Measurements from ENCODE around the gene STPG2. TPM values are rescaled to one million over a fixed set of nuclear protein-coding genes. Genes with fewer than 3 reads are reported as not detected.

The STPG2 gene
- total and polyA plus RNA-seq, 9 donors: 0.06 to 1.3 (median 0.53) TPM; not detected in 1

DNA sequence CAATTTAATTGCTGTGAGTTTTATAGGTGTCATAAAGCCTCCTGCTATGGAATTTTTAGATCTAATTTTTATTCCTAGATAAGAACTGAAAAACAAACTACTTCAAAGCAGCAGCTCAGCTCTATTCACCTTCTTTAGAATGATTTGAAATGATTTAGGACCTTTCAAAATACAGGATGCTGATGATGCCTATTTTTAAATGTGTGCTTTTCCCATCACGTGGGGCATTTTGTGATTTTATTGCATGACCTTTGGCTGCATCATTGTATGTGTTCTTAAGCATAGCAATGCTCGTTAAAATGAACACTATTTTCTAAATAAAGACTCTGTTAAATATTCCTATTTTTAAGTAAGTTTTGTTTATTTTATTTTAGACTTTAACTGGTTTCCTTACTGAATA lies 537.3 kb downstream of the STPG2 start:
- H3K36me3 ChIP-seq: no peaks in the 10 kb centered on the region
- no peaks in the 10 kb centered on the region for H3K27me3 ChIP-seq
- intact Hi-C loops (cut with DNase I): no loop called here
- 13 to 16% (median 15%) methylated on average over 2 of the region's 2 CpGs for WGBS, 3 donors
- H3K4me3 ChIP-seq: no peak overlapping the region
- no peak for TF ChIP-seq EP300 (IDR thresholded peaks at IDR 0.05)
- TF ChIP-seq, protein P1, sequence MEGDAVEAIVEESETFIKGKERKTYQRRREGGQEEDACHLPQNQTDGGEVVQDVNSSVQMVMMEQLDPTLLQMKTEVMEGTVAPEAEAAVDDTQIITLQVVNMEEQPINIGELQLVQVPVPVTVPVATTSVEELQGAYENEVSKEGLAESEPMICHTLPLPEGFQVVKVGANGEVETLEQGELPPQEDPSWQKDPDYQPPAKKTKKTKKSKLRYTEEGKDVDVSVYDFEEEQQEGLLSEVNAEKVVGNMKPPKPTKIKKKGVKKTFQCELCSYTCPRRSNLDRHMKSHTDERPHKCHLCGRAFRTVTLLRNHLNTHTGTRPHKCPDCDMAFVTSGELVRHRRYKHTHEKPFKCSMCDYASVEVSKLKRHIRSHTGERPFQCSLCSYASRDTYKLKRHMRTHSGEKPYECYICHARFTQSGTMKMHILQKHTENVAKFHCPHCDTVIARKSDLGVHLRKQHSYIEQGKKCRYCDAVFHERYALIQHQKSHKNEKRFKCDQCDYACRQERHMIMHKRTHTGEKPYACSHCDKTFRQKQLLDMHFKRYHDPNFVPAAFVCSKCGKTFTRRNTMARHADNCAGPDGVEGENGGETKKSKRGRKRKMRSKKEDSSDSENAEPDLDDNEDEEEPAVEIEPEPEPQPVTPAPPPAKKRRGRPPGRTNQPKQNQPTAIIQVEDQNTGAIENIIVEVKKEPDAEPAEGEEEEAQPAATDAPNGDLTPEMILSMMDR (IDR thresholded peaks at IDR 0.05): no peak
- TF ChIP-seq POLR2A (IDR thresholded peaks at IDR 0.05): no peak
- H3K9me3 ChIP-seq: no peaks in the 10 kb centered on the region
- DNase-seq: no peak
- H3K4me1 ChIP-seq (ENCODE audit: insufficient read depth): no peaks in the 10 kb centered on the region
- H3K27ac ChIP-seq: no peak overlapping the region

DNA sequence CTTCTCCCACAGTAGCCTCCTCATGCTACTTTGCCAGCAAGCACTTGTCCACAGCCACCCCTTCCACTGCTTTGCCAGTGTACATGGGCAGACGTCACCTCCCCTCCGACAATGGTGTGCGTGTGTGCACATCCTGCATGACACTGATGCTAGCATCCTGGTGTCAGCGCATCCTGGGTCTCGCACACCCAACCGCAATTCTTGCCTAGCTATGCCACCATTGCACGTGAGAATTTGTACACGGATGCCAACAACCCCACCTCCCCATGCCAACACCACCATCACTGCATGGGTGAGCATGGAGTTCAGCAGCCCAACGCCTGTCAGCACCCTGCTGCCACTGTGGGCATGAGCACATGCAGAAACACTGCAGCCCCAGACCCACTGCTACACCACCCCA lies 550.0 kb downstream of the STPG2 start:
- H3K4me3 ChIP-seq: no peak overlapping the region
- H3K27me3 ChIP-seq: no peaks in the 10 kb centered on the region
- WGBS, 3 donors: 94 to 96% (median 96%) methylated on average over 9 of the region's 9 CpGs
- no peaks in the 10 kb centered on the region for H3K36me3 ChIP-seq
- no peaks in the 10 kb centered on the region for H3K4me1 ChIP-seq (ENCODE audit: insufficient read depth)
- intact Hi-C loops (cut with DNase I): no loop called here
- H3K9me3 ChIP-seq: no peaks in the 10 kb centered on the region
- DNase-seq: peak in 1 of 5 donors; percentile 17
- TF ChIP-seq, protein P1 (IDR thresholded peaks at IDR 0.05): no peak
- TF ChIP-seq POLR2A (IDR thresholded peaks at IDR 0.05): no peak
- TF ChIP-seq EP300 (IDR thresholded peaks at IDR 0.05): no peak
- H3K27ac ChIP-seq: no peak overlapping the region

DNA sequence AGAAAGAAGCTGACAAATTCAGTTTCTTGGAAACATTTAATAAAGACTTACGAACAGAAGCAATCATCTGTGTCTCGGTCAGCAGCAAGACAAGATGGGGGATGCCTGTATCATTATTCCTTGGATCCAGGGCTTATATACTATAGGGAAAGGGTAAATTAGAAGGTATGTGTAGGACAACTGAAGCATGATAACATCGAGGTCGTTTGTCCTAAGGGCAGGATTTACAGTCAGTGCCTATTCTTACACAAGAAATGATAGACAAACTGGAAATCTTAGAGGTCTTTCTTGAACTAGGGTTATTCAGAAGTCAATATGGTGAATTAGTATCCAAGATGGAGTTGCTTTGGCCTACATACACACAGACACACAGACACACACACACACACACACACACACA lies 553.0 kb downstream of the STPG2 start:
- TF ChIP-seq, protein P1 (IDR thresholded peaks at IDR 0.05): no peak
- TF ChIP-seq POLR2A (IDR thresholded peaks at IDR 0.05) (no peak), EP300 (IDR thresholded peaks at IDR 0.05) (no peak)
- Histone ChIP-seq H3K4me1 (ENCODE audit: insufficient read depth) (no peaks in the 10 kb centered on the region), H3K36me3 (no peaks in the 10 kb centered on the region), H3K27me3 (no peaks in the 10 kb centered on the region), H3K9me3 (no peaks in the 10 kb centered on the region), H3K4me3 (no peak overlapping the region), H3K27ac (no peak overlapping the region)
- DNase-seq: no peak
- 70 to 80% (median 79%) methylated on average over 4 of the region's 4 CpGs for WGBS, 3 donors
- intact Hi-C loops (cut with DNase I): no loop called here

DNA sequence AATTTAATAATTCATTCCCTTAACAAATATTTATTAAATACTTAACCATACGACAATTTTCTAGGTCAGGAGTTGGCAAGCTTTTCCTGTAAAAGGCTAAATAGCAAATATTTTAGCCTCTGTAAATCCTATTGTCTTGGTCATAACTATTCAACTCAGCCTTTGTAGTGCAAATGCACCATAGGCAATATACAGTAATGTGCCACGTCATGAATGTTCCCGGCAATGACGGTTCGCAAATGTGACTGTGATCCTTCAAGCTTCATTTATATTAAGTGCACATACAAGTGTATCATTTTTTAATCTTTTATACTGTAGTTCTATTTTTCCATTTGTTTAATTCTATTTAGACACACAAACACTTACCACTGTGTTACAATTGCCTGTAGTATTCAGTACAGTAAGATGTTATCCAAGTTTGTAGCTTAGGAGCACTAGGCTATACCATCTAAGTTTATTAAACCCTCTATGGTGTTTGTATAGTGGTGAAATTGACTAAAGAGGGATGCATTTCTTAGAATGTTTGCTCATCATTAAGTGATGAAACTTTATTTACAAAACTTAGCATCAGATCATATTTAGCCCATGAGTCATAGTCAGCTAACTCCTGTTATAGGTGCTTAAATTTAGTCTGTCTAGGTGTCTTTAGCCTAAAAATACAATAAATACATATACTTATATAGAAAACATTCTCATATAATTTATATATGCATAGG lies 553.6 kb downstream of the STPG2 start:
- 80 to 92% (median 92%) methylated on average over 5 of the region's 5 CpGs for WGBS, 3 donors
- TF ChIP-seq EP300 (IDR thresholded peaks at IDR 0.05) (no peak), POLR2A (IDR thresholded peaks at IDR 0.05) (no peak)
- TF ChIP-seq, protein P1 (IDR thresholded peaks at IDR 0.05): no peak
- Histone ChIP-seq H3K27ac (no peak overlapping the region), H3K36me3 (no peaks in the 10 kb centered on the region), H3K9me3 (no peaks in the 10 kb centered on the region), H3K4me1 (ENCODE audit: insufficient read depth) (no peaks in the 10 kb centered on the region), H3K27me3 (no peaks in the 10 kb centered on the region), H3K4me3 (no peak overlapping the region)
- intact Hi-C loops (cut with DNase I): no loop called here
- DNase-seq: no peak

Measured in ovary (tissue), 9 donors.